ENCODE measurements around the gene TRAF3. TPM values are rescaled to one million over a fixed set of nuclear protein-coding genes. Genes with fewer than 3 reads are reported as not detected.

TRAF3 gene
- total RNA-seq, 4 donors from 2014 or later = 5.5 to 14.7 (median 6.9) TPM

GRCh38 chr14:102923201-102923924 lies 146.1 kb downstream of the TRAF3 start:
- Histone ChIP-seq H3K27ac (no peak overlapping the region), H3K4me3 (no peak overlapping the region), H3K27me3 (peaks cover 41 to 58% (median 53%) of the 10 kb centered on the region in 3 donors), H3K36me3 (no peaks in the 10 kb centered on the region), H3K9me3 (no peaks in the 10 kb centered on the region), H3K4me1 (peaks cover 0 to 2% of the 10 kb centered on the region in 2 donors)
- in situ Hi-C loops (cut with MboI; ENCODE audit: low sequenced_read_pairs in 4 of 4) = loop anchor here in 2 of 4 donors (25.0 kb wide), 1 partner anchor 236 kb away; no protein-coding TSS in a partner anchor
- no peak for DNase-seq
- no peak for ATAC-seq
- intact Hi-C loops (cut with DNase I; ENCODE audit: low total_unique reads) = no loop called here
- TF ChIP-seq POLR2A (IDR thresholded peaks at IDR 0.05) (no peak), CTCF (IDR thresholded peaks at IDR 0.05 in 4 of 5, conservative IDR thresholded peaks at IDR 0.05 in 1 of 5) (no peak)

GRCh38 chr14:102923925-102924486 lies 146.8 kb downstream of the TRAF3 start:
- H3K36me3 ChIP-seq = no peaks in the 10 kb centered on the region
- no peak for DNase-seq
- TF ChIP-seq POLR2A (IDR thresholded peaks at IDR 0.05) = no peak
- TF ChIP-seq CTCF (IDR thresholded peaks at IDR 0.05 in 4 of 5, conservative IDR thresholded peaks at IDR 0.05 in 1 of 5) = no peak
- peaks cover 48 to 63% (median 60%) of the 10 kb centered on the region in 3 donors for H3K27me3 ChIP-seq
- no peak for ATAC-seq
- intact Hi-C loops (cut with DNase I; ENCODE audit: low total_unique reads) (no loop called here), in situ Hi-C loops (cut with MboI; ENCODE audit: low sequenced_read_pairs in 4 of 4) (loop anchor here in 2 of 4 donors (25.0 kb wide), 1 partner anchor 237 kb away; no protein-coding TSS in a partner anchor)
- no peak overlapping the region for H3K4me3 ChIP-seq
- H3K4me1 ChIP-seq = peaks cover 4 to 8% of the 10 kb centered on the region in 2 donors
- H3K9me3 ChIP-seq = no peaks in the 10 kb centered on the region
- H3K27ac ChIP-seq = no peak overlapping the region

GRCh38 chr14:102924632-102925588 lies 147.7 kb downstream of the TRAF3 start:
- DNase-seq = no peak
- peaks cover 57 to 72% (median 69%) of the 10 kb centered on the region in 3 donors for H3K27me3 ChIP-seq
- no peak for TF ChIP-seq POLR2A (IDR thresholded peaks at IDR 0.05)

GRCh38 chr14:102925646-102926045 lies 148.4 kb downstream of the TRAF3 start:
- intact Hi-C loops (cut with DNase I; ENCODE audit: low total_unique reads) = no loop called here
- peaks cover 14 to 17% of the 10 kb centered on the region in 2 donors for H3K4me1 ChIP-seq
- no peak overlapping the region for H3K27ac ChIP-seq
- H3K9me3 ChIP-seq = no peaks in the 10 kb centered on the region
- in situ Hi-C loops (cut with MboI; ENCODE audit: low sequenced_read_pairs in 4 of 4) = no loop called here
- H3K4me3 ChIP-seq = no peak overlapping the region
- DNase-seq = no peak
- TF ChIP-seq POLR2A (IDR thresholded peaks at IDR 0.05) = no peak
- TF ChIP-seq CTCF (IDR thresholded peaks at IDR 0.05 in 4 of 5, conservative IDR thresholded peaks at IDR 0.05 in 1 of 5) = no peak
- H3K36me3 ChIP-seq = no peaks in the 10 kb centered on the region
- ATAC-seq = no peak
- peaks cover 62 to 76% (median 74%) of the 10 kb centered on the region in 3 donors for H3K27me3 ChIP-seq

More at GRCh38 chr14:102924632-102925588, 147.7 kb downstream of the TRAF3 start:
- no peak for ATAC-seq
- peaks cover 13 to 17% of the 10 kb centered on the region in 2 donors for H3K4me1 ChIP-seq
- no peaks in the 10 kb centered on the region for H3K36me3 ChIP-seq
- in situ Hi-C loops (cut with MboI; ENCODE audit: low sequenced_read_pairs in 4 of 4) (loop anchor here in 2 of 4 donors (25.0 kb wide), 1 partner anchor 238 kb away; no protein-coding TSS in a partner anchor), intact Hi-C loops (cut with DNase I; ENCODE audit: low total_unique reads) (no loop called here)
- H3K27ac ChIP-seq = no peak overlapping the region
- H3K9me3 ChIP-seq = no peaks in the 10 kb centered on the region
- H3K4me3 ChIP-seq = no peak overlapping the region
